HuH-7.5 (cell line): ENCODE measurements around the gene GPR119.
A peak's percentile ranks its signal among the peaks of the same experiment; 100 is the strongest.
"Not testable (repeated sequence)": the region's sequence is repeated elsewhere in the genome, so short reads cannot be mapped to it uniquely, and the experiment has no call there.

Source experiments
- DNase-seq: peaks from one replicate; pipeline ENCODE4 v3.0.0; 2011; ENCODE audit warnings: low spot score

GPR119 gene

DNA sequence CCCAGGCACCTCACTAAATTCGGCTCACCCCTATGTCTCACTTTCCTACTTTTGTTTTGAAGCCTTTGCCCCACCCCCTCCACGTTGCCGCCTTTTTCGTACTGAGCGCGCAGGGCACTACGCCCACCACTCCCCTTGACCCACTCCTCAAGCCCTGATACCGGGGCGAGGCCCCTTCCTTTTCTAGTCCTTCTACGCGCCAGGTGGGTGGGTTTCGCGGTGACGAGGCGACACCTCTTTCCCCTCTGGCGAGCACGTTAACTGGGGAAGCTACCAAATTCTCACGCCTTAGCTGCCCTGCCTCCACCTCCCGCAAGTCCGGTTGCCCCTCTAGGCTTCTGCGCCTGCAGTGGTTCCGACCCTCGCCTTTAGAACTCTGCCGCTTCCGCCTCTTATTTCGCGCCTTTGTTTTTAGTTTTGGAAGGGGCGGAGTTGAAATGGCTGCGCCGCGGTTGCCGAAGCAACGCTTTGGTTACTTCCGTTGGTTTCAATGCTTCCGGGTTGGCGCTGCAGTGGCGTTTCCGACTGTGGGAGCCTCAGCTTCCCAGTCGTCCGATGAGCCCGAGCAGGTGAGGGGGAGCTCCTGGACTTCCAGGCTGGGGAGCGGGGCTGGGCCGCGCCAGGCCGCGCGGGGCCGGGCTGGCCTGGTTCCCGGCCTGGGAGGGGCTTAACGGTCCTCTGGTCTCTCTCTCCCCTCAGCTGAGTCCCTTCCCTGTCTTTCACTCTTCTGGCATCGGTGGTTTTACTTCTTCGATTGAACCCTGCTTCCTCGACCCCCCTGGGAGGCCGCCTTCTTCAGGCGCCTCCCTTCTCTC is 45.9 kb downstream of the GPR119 start, which contains the start of gene SLC25A14:
Gene SLC25A14 (plus strand): TSS at position 512 of the 815 bp plus-strand sequence. CDS start 360 bp downstream, outside the sequence.
- peak; percentile 31 for DNase-seq

DNA sequence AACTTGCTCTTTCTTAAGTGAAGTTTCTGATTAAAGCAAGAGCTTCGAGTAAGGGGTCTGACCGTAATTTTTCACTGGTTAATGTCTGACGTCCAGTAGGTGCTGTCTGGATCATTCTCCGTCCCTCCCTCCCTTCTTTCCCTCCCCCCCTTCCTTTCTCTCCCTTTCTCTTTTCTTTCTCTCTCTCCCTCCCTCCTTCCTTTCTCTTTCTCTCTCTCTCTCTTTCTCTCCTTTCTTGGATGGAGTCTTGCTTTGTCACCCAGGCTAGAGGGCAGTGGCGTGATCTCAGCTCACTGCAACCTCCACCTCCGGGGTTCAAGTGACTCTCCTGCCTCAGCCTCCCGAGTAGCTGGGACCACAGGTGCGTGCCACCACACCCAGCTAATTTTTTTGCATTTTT is 46.6 kb downstream of the GPR119 start:
- not testable (repeated sequence) for DNase-seq

DNA sequence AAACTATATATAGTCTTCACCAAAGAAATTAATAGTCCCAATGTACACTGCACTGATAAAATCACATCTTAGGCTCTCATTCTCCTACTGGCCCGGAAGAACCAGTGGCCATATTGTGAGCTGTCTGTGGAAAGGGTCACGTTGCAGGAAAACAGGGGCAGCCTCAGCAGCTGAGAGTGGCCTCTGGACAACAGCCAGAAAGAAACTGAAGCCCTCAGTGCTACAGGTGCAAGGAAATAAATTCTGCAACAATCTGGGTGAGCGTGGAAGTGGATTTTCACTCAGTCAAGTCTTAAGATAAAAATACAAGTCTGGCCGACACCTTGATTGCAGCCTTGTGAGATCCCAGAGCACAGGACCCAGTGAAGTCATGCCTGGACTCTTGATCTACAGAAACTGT is 48.9 kb downstream of the GPR119 start:
- DNase-seq: no peak
